Panc1 (cell line): ENCODE measurements around the gene MAP2K1.

ENCODE experiments used
- SIN3A ChIP-seq: IDR thresholded peaks from 2 replicates; pipeline ENCODE4 v1.6.1; 2012; ENCODE audit warnings: low read depth, mild to moderate bottlenecking, low read length, moderate library complexity, borderline replicate concordance; ENCODE audit not compliant: insufficient read depth
- TF ChIP-seq, protein P1 (sequence below): fragments of 450-650 bp; IDR thresholded peaks from 2 replicates; pipeline ENCODE4 v1.5.1; 2017; ENCODE audit warnings: mild to moderate bottlenecking

DNA sequence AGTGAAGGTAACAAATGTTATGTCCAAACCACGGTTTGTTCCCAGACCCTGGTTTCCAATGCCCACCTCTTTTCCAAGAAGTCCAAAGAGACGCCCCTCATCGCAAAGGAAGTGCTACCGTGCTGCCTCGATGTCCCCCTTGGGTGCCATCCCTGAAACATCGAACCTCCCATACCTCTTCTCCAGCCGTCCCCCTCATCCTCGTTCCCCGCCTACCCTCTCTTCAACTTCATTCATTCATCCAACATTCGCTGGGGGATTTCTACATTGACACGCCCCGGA, 30.7 kb upstream of the MAP2K1 start:
- TF ChIP-seq SIN3A = no peak
- TF ChIP-seq, protein P1, sequence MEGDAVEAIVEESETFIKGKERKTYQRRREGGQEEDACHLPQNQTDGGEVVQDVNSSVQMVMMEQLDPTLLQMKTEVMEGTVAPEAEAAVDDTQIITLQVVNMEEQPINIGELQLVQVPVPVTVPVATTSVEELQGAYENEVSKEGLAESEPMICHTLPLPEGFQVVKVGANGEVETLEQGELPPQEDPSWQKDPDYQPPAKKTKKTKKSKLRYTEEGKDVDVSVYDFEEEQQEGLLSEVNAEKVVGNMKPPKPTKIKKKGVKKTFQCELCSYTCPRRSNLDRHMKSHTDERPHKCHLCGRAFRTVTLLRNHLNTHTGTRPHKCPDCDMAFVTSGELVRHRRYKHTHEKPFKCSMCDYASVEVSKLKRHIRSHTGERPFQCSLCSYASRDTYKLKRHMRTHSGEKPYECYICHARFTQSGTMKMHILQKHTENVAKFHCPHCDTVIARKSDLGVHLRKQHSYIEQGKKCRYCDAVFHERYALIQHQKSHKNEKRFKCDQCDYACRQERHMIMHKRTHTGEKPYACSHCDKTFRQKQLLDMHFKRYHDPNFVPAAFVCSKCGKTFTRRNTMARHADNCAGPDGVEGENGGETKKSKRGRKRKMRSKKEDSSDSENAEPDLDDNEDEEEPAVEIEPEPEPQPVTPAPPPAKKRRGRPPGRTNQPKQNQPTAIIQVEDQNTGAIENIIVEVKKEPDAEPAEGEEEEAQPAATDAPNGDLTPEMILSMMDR = no peak
